HepG2 (cell line): ENCODE measurements around the gene TXNDC12. TPM values are rescaled to one million over a fixed set of nuclear protein-coding genes. Genes with fewer than 3 reads are reported as not detected.

Experiments used
- CEBPG ChIP-seq: IDR thresholded peaks from 2 replicates; pipeline ENCODE4 v1.6.1; 2016
- DPF2 ChIP-seq: sonication (generic); formaldehyde crosslinking; IDR thresholded peaks from 2 replicates; pipeline ENCODE4 v1.4.0; 2020; ENCODE audit warnings: mild to moderate bottlenecking, low read depth, missing genetic modification reagents, borderline replicate concordance
- FOXA1 ChIP-seq, 2 experiments: fragments of 450-650 bp in 1 of 2; sonication (generic) in 1 of 2; formaldehyde crosslinking in 1 of 2; IDR thresholded peaks; 2 replicates each; pipeline versions ENCODE4 v1.4.0 to v1.6.1; 2016 to 2020; ENCODE audit warnings: missing genetic modification reagents in 1 of 2
- IRF2 ChIP-seq: IDR thresholded peaks from 2 replicates; pipeline ENCODE4 v1.6.1; 2018; ENCODE audit warnings: missing genetic modification reagents, missing compliant biosample characterization
- MTF1 ChIP-seq: sonication (generic); formaldehyde crosslinking; IDR thresholded peaks from 2 replicates; pipeline ENCODE4 v1.5.0; 2020; ENCODE audit warnings: missing genetic modification reagents
- MXD4 ChIP-seq: IDR thresholded peaks from 2 replicates; pipeline ENCODE4 v1.6.1; 2016; ENCODE audit warnings: mild to moderate bottlenecking, missing biosample characterization, missing genetic modification reagents
- PTBP1 ChIP-seq: fragments of 200-400 bp; formaldehyde crosslinking; IDR thresholded peaks from 2 replicates; pipeline ENCODE4 v1.6.1; 2018; ENCODE audit warnings: low read length, low read depth; ENCODE audit not compliant: poor library complexity, severe bottlenecking
- RAD21 ChIP-seq: fragments of 450-650 bp; formaldehyde crosslinking; IDR thresholded peaks from 2 replicates; pipeline ENCODE4 v1.5.0; 2020; ENCODE audit warnings: mild to moderate bottlenecking
- SNAPC2 ChIP-seq: sonication (generic); formaldehyde crosslinking; IDR thresholded peaks from 2 replicates; pipeline ENCODE4 v1.8.1; 2022; ENCODE audit warnings: mild to moderate bottlenecking, missing genetic modification reagents
- SP1 ChIP-seq, 2 experiments: fragments of 450-650 bp in 1 of 2; sonication (generic) in 1 of 2; formaldehyde crosslinking in 1 of 2; IDR thresholded peaks; 2 replicates each; pipeline versions ENCODE4 v1.4.0 to v1.6.1; 2016 to 2020; ENCODE audit warnings: missing genetic modification reagents in 1 of 2
- TAF1 ChIP-seq: sonication (generic); formaldehyde crosslinking; IDR thresholded peaks from 2 replicates; pipeline ENCODE4 v1.4.0; 2020; ENCODE audit warnings: missing genetic modification reagents
- TBX2 ChIP-seq: sonication (generic); formaldehyde crosslinking; IDR thresholded peaks from 2 replicates; pipeline ENCODE4 v1.5.0; 2020; ENCODE audit warnings: missing genetic modification reagents, mild to moderate bottlenecking, borderline replicate concordance
- ZC3H4 ChIP-seq: sonication (generic); formaldehyde crosslinking; IDR thresholded peaks from 2 replicates; pipeline ENCODE4 v1.4.0; 2020; ENCODE audit warnings: missing genetic modification reagents, borderline replicate concordance
- ZFP36L1 ChIP-seq: sonication (generic); formaldehyde crosslinking; IDR thresholded peaks from 2 replicates; pipeline ENCODE4 v1.8.0; 2022; ENCODE audit warnings: mild to moderate bottlenecking, missing genetic modification reagents, moderate library complexity
- ZMYM2 ChIP-seq: sonication (generic); formaldehyde crosslinking; IDR thresholded peaks from 2 replicates; pipeline ENCODE4 v1.8.0; 2022; ENCODE audit warnings: mild to moderate bottlenecking, missing genetic modification reagents
- ZNF280D ChIP-seq: sonication (generic); formaldehyde crosslinking; IDR thresholded peaks from 2 replicates; pipeline ENCODE4 v1.5.1; 2020; ENCODE audit warnings: mild to moderate bottlenecking, missing genetic modification reagents
- ZNF383 ChIP-seq: sonication (generic); formaldehyde crosslinking; IDR thresholded peaks from 2 replicates; pipeline ENCODE4 v1.4.0; 2020; ENCODE audit warnings: missing genetic modification reagents, mild to moderate bottlenecking, borderline replicate concordance
- ZNF605 ChIP-seq: sonication (generic); formaldehyde crosslinking; IDR thresholded peaks from 2 replicates; pipeline ENCODE4 v1.8.0; 2022; ENCODE audit warnings: mild to moderate bottlenecking, missing genetic modification reagents
- ZNF646 ChIP-seq: sonication (generic); formaldehyde crosslinking; IDR thresholded peaks from 2 replicates; pipeline ENCODE4 v1.9.0; 2021; ENCODE audit warnings: mild to moderate bottlenecking, missing genetic modification reagents
- ZNF879 ChIP-seq: sonication (generic); formaldehyde crosslinking; IDR thresholded peaks from 2 replicates; pipeline ENCODE4 v1.8.1; 2023; ENCODE audit warnings: missing genetic modification reagents
- ZSCAN20 ChIP-seq: sonication (generic); formaldehyde crosslinking; IDR thresholded peaks from 2 replicates; pipeline ENCODE4 v1.4.0; 2020; ENCODE audit warnings: missing genetic modification reagents, mild to moderate bottlenecking, borderline replicate concordance
- polyA plus RNA-seq, 8 experiments: library from polyadenylated mRNA; depleted of rRNA in 3 of 8; stranded (reverse) in 7 of 8; unstranded in 1 of 8; fragments of >200 nt; fragmentation: Illumina TruSeq in 4 of 8; extraction: Trizol in 4 of 8; gene quantifications; 2 replicates each; pipeline versions ENCODE4 v1.2.1 to v1.2.3, GENCODE V29; 2011 to 2016; ENCODE audit warnings: low read depth in 4 of 8, missing spikeins in 1 of 8, mixed read lengths in 1 of 8; ENCODE audit not compliant: insufficient read depth in 1 of 8
- total RNA-seq, 5 experiments: library from RNA; depleted of rRNA; stranded (reverse); fragments of >200 nt; fragmentation: Illumina TruSeq; extraction: Trizol; gene quantifications; 2 replicates each; pipeline ENCODE4 v1.2.3, GENCODE V29; 2016; ENCODE audit warnings: low read depth in 1 of 5

Gene TXNDC12
- total and polyA plus RNA-seq, 2 of the 13 experiments (the other 11 are each of a cell fraction or from before 2014, with no cell fraction given): 65.6 to 67.2 TPM

- no peak for TF ChIP-seq ZNF879 (CRISPR knock-in tag)
- no peak for TF ChIP-seq ZNF383 (CRISPR knock-in tag)
- peak; percentile 83 for TF ChIP-seq CEBPG (CRISPR knock-in tag)
- TF ChIP-seq RAD21 (CRISPR knock-in tag): peak; percentile 90
- TF ChIP-seq MXD4 (CRISPR knock-in tag): 0 out of 2 replicates have a peak, but pooled peaks have one; percentile 20
- TF ChIP-seq ZMYM2 (CRISPR knock-in tag): no peak
- TF ChIP-seq IRF2 (CRISPR knock-in tag): peak; percentile 41; the same call in 1 of the 2 replicates
- TF ChIP-seq ZC3H4 (CRISPR knock-in tag): no peak
- no peak for TF ChIP-seq SP1 (IDR thresholded peaks at IDR 0.05)
- no peak for TF ChIP-seq SP1 (CRISPR knock-in tag; IDR thresholded peaks at IDR 0.05)
- TF ChIP-seq ZFP36L1: no peak
- no peak for TF ChIP-seq ZSCAN20 (CRISPR knock-in tag)
- 0 out of 2 replicates have a peak, but pooled peaks have one; percentile 35 for TF ChIP-seq ZNF605
- TF ChIP-seq FOXA1 (IDR thresholded peaks at IDR 0.05): no peak
- TF ChIP-seq FOXA1 (CRISPR knock-in tag; IDR thresholded peaks at IDR 0.05): 0 out of 2 replicates have a peak, but pooled peaks have one; percentile 25
- TF ChIP-seq ZNF646 (CRISPR knock-in tag): no peak
- TF ChIP-seq SNAPC2 (CRISPR knock-in tag): no peak
- TF ChIP-seq ZNF280D (CRISPR knock-in tag): no peak
- TF ChIP-seq PTBP1: no peak
- TF ChIP-seq MTF1 (CRISPR knock-in tag): no peak
- no peak for TF ChIP-seq TAF1 (CRISPR knock-in tag)
- TF ChIP-seq DPF2: no peak
- no peak for TF ChIP-seq TBX2 (CRISPR knock-in tag)
Observed at GRCh38 chr1:52002038-52002917, 52.7 kb downstream of the TXNDC12 start (continued).
